ENCODE data around the gene ACR.

Gene ACR

GRCh38 chr22:50699001-50699755 lies 38.8 kb upstream of the ACR start:
- no peak for TF ChIP-seq CTCF (IDR thresholded peaks at IDR 0.05; ENCODE audit: control extremely low read depth, extremely low read depth, low read depth, missing control alignments)
- POLR2A ChIA-PET, result no interaction called here
- DNase-seq (ENCODE audit: extremely low spot score), result no peak
- CTCF ChIA-PET, result interaction anchor here (2.9 kb wide), 1 partner anchor 8 kb away, joined by 11 read pairs; no protein-coding TSS in a partner anchor

GRCh38 chr22:50699756-50700386 lies 38.1 kb upstream of the ACR start:
- TF ChIP-seq CTCF (IDR thresholded peaks at IDR 0.05; ENCODE audit: control extremely low read depth, extremely low read depth, low read depth, missing control alignments), result peak; percentile 25
- POLR2A ChIA-PET, result no interaction called here

DNA sequence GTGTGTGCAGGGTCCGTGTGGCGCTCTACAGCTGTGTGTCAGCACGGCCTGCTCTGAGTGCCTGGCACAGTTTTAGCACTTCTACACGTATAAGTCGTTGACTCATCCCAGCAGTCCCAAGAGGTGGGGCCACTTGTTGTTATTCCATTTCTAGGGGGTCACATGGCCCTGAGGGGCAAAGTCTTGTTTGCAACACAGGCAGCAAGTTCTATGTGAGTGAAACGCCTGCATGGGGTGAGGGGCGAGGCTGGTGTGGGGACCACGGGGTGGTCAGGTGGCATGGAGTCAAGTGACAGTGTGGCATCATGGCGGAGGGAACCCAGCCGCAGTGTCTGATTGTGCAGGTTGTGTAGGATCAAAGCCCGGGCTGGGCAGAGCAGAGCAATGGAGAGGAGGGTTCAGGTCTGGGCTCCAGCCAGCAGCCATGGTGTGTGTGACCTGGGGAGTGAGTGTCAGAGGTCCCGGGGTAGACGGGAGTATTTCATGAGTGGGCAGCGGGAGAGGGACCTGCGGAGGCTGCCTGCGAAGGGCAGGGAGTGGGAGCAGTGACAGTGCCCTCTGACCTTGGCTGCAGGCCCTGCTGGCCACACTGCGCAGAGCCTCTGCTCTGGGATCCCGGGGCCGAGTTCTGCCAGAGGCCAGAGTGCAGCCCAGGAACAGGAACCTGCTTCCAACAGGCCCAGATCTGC lies 37.5 kb upstream of the ACR start:
- ChIA-PET CTCF (interaction anchor here (2.9 kb wide), 1 partner anchor 10 kb away, joined by 11 read pairs; no protein-coding TSS in a partner anchor), POLR2A (no interaction called here)
- TF ChIP-seq CTCF (IDR thresholded peaks at IDR 0.05; ENCODE audit: control extremely low read depth, extremely low read depth, low read depth, missing control alignments), result no peak
- DNase-seq (ENCODE audit: extremely low spot score), result no peak

More at GRCh38 chr22:50699756-50700386, 38.1 kb upstream of the ACR start:
- CTCF ChIA-PET, result interaction anchor here (2.9 kb wide), 1 partner anchor 9 kb away, joined by 11 read pairs; no protein-coding TSS in a partner anchor
- no peak for DNase-seq (ENCODE audit: extremely low spot score)

DNA sequence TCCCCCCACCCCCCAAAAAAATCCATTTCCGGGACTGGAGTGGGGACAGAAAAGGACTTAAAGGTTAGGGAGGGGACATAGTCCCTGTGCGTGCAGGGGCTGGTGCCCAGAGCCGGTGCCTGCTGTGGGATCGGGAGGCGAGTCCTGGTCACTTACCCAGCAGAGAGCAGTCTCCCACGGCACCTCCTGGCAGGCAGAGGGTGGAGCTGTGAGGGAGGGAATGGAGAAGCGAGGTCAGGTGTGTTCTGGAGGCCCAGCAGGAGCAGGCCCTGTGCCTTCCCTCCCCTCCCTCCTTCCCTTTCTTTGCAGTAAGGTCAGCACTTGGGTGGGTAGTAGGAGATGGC lies 37.0 kb upstream of the ACR start:
- DNase-seq (ENCODE audit: extremely low spot score), result no peak
- no peak for TF ChIP-seq CTCF (IDR thresholded peaks at IDR 0.05; ENCODE audit: control extremely low read depth, extremely low read depth, low read depth, missing control alignments)

DNA sequence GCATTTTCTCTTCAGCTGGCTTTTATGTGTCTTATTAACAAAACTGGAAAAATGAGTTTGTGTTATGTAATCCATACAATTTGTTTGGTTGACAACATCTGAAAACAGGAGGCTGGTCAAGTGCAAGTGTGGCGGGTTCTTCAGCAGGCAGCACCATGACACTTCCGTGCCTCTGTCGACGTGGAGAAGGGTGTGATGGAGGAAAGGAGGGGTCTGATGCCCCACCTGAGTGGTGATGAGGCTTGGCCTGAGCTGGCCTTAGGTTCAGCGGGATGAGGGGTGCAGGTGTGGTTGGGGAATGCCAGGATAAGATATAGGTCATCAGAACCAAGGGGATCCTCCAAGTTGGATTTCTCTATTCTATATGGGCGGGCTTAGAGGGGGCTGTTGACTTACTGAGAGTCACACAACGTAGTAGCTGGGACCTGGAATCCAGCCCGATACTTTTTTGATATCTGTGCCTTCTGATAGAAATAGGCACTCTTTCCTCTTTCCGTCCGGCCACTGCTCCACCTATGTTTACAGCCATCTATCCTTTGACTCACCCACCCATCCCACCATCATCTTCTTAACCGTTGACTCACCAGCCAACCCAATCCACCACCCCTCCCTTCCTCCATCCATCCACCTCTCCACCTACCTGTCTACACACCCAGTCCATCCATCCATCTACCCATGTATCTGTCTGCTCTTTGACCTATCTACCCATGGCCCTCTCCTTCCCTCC lies 36.4 kb upstream of the ACR start:
- POLR2A ChIA-PET, result no interaction called here
- no peak for DNase-seq (ENCODE audit: extremely low spot score)
- TF ChIP-seq CTCF (IDR thresholded peaks at IDR 0.05; ENCODE audit: control extremely low read depth, extremely low read depth, low read depth, missing control alignments), result no peak
- CTCF ChIA-PET, result interaction anchor here (1.3 to 2.9 kb wide), 2 partner anchors 10 to 11 kb away, joined by 6 to 11 read pairs; no protein-coding TSS in a partner anchor

More for the DNA sequence above, 37.0 kb upstream of the ACR start:
- POLR2A ChIA-PET, result no interaction called here
- CTCF ChIA-PET, result interaction anchor here (2.9 kb wide), 1 partner anchor 10 kb away, joined by 11 read pairs; no protein-coding TSS in a partner anchor

DNA sequence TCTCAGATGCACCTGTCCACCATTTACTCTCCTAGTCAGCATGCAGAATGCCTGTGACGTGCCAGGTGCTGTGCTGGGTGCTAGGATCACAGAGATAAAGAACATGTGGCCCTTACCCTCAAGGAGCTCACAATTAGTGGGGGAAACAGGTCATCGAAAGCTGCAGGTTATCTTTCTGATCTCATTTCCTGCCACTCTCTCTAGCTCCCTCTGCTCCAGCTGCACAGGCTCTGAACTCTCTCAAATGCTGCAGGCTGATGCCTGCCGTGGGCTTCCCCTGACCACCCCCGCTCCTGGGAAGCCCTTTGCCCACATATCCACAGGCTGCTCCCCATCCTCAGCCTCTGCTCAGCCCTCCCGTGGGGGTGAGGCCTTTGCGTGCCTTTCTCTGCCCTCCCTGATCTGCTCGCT lies 35.7 kb upstream of the ACR start:
- TF ChIP-seq CTCF (IDR thresholded peaks at IDR 0.05; ENCODE audit: control extremely low read depth, extremely low read depth, low read depth, missing control alignments), result no peak
- CTCF ChIA-PET, result interaction anchor here (1.0 to 1.3 kb wide), 2 partner anchors 8 to 11 kb away, joined by 3 to 6 read pairs; no protein-coding TSS in a partner anchor
- POLR2A ChIA-PET, result no interaction called here
- no peak for DNase-seq (ENCODE audit: extremely low spot score)
